Esophagus muscularis mucosa (tissue), 3 donors: ENCODE results near the gene HMMR.

Source experiments
- POLR2AphosphoS5 ChIP-seq, 2 donors: sonication (generic); formaldehyde crosslinking; IDR thresholded peaks; one replicate each; pipeline ENCODE4 v1.6.1; 2017; ENCODE audit warnings: antibody characterized with exemption in 2 of 2
- TF ChIP-seq, protein P1 (sequence below), 3 experiments: fragments of 200-600 bp in 2 of 3; fragments of 450-650 bp in 1 of 3; sonication (generic) in 2 of 3; IDR thresholded peaks; one replicate each; pipeline ENCODE4 v1.5.1; 2017 to 2019; ENCODE audit warnings: antibody characterized with exemption in 3 of 3, mild to moderate bottlenecking in 2 of 3, moderate library complexity in 1 of 3

DNA sequence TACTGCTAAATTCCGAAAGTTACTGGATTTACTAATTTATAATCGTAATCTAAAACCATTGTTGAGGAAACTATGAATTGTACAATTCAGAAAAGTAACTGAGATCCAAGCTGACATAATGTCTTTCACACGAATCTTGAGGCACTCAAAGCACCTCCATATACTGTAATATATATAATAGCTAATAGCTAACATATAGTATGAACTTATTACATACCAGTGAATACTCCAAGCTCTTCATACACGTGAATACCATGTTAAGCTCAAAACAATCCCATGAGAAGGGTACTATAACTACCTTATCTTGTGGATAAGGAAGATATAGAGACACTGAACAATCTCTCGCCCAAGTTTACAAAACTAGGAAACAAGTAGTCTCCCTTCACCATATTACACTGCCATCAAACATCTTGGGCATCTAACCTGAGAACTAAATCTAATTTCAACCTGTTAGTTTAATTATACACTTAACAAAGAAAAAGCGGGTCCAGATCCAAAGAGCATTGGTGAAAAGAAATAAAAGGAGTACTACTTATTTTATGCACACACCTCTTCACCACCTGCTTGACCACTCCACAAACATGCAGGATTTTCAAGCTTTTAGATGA is 1.6 kb upstream of the HMMR start:
- TF ChIP-seq, protein P1, sequence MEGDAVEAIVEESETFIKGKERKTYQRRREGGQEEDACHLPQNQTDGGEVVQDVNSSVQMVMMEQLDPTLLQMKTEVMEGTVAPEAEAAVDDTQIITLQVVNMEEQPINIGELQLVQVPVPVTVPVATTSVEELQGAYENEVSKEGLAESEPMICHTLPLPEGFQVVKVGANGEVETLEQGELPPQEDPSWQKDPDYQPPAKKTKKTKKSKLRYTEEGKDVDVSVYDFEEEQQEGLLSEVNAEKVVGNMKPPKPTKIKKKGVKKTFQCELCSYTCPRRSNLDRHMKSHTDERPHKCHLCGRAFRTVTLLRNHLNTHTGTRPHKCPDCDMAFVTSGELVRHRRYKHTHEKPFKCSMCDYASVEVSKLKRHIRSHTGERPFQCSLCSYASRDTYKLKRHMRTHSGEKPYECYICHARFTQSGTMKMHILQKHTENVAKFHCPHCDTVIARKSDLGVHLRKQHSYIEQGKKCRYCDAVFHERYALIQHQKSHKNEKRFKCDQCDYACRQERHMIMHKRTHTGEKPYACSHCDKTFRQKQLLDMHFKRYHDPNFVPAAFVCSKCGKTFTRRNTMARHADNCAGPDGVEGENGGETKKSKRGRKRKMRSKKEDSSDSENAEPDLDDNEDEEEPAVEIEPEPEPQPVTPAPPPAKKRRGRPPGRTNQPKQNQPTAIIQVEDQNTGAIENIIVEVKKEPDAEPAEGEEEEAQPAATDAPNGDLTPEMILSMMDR (IDR thresholded peaks at IDR 0.05), result no peak
- no peak for TF ChIP-seq POLR2AphosphoS5 (IDR thresholded peaks at IDR 0.05)
